ENCODE results near the gene SLC15A1.

The SLC15A1 gene

DNA sequence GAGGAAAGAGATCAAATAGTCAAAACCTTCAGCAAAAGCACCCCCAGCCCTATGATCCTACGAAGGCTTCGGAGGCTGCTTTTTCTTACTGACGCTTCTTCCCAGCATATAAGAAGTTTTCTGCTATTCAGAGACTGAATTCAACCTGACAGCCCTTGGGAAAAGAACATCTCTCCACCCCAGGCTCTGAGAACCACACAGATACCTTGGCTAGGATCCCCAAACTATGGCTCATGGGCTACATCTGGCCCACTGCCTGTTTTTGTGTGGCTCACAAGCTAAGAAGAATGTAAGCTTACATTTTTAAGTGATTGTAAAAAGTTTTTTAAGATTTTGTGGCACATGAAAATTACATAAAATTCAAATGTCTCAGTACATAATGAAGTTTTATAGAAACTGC is 3.0 kb downstream of the SLC15A1 start:
- DNase-seq, result no peak

DNA sequence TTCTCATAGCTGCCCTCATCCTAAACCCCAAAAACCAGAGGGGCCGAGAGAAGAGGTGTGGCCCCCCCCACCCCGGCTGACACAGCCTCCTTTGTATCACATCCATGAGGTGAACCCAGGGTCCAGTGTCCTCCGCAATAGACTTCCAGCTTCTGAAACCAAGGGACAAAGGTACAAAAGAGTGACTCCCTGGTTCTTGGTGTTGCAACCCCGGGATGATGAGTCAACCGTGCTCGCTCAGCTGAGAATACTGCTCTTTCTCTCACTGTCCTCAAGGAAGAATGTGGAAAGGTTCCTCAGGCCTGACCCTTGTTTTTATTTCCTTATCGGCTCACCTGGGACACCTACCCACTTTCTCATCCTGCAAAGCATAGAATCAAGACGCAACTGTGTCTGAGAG is 5.5 kb downstream of the SLC15A1 start:
- no peak for DNase-seq

DNA sequence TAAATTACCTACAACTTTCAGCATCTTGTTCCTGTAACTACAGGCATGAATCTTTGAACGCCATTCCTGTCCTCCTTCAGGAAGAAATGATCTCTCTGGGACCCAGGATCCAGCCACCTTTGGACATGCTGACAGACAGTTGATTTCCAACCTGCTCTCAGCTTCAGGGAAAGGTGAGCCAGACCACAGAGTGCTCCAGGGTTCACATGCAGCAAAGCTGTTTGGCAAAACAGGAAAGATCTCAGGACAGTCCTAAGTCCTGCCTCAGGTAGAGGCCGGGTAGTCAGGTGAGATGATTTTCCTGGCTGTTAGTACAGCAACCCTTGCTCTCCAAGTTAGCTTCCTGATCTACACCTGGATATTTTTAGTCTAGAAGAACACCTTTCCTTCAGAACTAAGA is 9.1 kb downstream of the SLC15A1 start:
- DNase-seq, result no peak

DNA sequence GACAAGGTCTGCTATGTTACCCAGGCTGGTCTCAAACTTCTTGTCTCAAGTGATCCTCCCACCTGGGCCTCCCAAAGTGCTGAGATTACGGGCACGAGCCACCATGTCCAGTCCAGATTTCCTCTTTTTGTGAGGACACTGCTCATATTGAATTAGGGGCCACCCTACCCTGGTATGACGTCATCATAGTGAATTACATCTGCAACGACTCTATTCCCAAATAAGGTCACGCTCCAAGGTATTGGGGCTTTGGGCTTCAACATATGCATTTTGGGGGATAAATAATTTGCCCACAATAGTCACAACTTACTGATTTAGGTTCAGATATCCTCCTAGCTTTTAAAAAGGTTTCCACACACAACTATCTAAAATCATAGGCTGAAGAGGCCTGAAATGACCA is 9.5 kb downstream of the SLC15A1 start:
- no peak for DNase-seq

DNA sequence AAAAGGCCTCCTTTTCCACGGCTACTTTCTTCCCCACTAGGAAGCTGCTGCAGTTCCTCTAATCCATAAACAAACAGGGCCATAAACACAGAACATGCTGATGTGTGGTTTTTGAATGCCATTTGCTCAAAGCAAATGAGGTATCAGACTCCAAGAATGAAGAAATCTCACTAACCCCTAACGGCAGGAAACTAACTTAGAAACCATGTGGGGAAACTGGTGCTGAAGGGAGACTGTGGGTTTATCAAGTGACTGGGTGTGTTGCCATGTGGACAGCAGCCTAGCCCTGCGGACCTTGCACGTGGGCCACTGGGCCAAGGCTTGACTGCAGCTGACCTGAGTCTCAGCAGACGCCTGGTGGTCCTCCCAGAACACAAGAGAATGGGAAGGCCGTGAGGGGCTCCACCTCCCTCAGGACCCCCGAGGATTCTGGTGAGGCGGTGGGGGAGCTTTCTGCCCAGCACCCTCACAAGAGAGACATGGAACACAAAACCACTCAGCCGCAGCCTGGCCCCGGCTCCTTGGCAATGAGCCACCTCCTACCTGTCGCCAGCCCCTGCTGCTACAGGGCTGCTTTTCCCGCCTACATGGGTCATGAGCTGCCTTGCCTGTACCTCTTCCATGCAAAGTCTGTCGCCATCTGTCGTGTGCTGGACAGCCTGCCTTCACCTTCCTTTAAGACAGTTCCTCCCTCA is 10.6 kb downstream of the SLC15A1 start:
- DNase-seq, result no peak

GRCh38 chr13:98740131-98740530 is 12.3 kb downstream of the SLC15A1 start:
- no peak for DNase-seq

DNA sequence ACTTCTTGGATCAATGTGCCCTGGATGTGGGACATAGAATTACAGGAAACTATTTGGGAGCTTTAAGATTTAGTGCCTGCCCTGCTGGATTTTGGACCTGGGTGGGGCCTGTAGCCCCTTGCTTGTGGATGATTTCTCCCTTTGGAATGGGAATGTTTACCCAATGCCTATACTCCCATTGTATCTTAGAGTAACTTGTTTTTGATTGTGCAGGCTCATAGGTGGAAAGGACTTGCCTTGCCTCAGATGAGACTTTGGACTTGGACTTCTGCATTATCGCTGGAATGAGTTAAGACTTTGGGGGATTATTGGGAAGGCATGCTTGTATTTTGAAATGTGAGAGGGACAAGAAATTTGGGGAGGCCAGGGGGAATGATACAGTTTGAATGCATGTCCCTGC is 13.5 kb downstream of the SLC15A1 start:
- no peak for DNase-seq

DNA sequence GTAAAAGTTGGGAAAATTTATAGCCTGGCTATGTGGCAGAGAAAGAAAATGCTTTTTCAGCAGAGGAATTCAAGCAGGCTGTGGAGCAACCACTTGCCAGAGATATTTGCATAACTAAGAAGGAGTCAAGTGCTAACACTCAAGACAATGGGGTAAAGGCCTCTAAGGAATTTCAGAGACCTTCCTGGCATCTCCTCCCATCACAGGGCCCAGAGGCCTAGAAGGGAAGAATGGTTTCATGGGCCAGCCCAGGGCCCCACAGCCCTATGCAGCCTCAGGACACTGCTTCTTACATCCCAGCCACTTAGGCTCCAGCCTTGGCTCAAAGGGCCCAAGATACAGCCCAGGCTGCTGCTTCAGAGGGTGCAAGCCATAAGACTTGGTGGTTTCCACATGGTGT is 14.3 kb downstream of the SLC15A1 start:
- no peak for DNase-seq

GRCh38 chr13:98731925-98732324 is 20.5 kb downstream of the SLC15A1 start:
- DNase-seq, result no peak

DNA sequence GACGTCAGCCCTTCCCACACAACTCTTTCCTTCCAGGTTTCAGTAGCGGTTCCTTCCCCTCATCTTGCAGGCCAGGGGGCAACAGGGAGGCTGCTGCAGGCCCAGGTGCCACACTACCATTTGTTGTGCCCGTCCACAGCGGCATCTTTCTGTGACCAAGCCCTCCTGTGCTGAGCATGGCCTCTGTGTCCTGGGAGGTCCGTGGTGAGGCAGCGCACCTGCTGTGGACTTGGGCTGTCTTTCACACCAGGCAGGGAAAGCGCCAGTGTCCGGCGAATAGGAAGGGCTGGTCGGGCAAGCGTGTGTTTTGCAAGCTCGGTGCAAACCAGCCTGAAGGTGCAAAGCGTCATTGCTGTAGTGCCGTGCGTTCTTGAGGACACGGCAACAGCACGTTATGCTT is 21.4 kb downstream of the SLC15A1 start:
- no peak for DNase-seq

DNA sequence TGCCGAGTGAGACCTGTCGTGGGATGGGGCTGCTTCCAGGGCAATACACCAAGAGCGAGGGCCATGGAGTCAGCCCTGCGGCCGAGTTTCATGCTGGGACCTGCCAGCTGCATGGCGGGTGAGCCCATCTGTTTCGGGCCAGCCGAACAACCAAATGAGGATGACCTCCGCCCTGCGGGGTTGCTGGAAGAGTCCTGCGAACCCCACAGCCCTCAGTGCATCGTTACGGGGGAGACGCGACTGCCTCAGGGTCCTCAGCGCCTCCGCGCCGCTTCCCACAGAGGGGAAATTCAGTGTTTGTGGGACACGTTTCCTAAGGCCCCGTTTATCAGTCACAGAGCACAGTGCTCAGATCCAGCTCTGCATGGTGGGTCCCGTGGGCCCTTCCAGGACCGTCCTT is 22.0 kb downstream of the SLC15A1 start:
- DNase-seq, result no peak

DNA sequence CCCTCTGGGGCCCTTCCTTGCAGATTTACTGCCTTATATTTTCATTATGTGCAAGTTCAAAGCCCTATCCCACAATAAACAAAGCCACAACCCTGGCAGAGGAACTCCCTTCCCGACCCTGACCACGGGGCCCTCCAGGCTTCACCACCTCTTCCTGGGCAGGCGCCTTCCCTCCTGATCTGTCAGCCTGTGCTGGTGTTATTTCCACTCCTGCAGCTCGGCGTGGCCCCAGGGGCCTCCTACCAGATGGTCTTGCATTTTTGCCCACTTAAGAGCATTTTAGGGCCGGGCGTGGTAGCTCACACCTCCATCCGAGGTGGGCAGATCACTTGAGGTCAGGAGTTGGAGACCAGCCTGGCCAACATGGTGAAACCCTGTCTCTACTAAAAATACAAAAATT is 22.8 kb downstream of the SLC15A1 start:
- no peak for DNase-seq

DNA sequence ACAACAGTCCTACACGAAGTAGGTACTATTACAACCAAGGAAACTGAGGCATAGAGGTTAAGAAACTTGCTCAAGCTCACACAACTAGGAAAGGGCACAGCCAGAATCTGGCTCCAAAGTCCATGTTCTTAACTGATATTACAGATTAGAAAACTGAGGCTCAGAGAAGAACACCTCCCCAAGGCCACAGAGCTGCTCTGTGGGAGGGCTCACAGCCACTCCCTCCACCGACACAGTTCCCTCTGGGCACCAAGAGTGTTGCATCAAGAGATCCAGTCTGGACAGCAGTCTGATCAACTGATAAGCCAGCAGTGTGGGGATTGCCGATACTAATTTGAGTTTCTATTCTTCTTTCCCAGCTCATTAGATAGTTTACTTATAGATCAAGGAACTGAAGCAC is 29.5 kb downstream of the SLC15A1 start:
- no peak for DNase-seq

DNA sequence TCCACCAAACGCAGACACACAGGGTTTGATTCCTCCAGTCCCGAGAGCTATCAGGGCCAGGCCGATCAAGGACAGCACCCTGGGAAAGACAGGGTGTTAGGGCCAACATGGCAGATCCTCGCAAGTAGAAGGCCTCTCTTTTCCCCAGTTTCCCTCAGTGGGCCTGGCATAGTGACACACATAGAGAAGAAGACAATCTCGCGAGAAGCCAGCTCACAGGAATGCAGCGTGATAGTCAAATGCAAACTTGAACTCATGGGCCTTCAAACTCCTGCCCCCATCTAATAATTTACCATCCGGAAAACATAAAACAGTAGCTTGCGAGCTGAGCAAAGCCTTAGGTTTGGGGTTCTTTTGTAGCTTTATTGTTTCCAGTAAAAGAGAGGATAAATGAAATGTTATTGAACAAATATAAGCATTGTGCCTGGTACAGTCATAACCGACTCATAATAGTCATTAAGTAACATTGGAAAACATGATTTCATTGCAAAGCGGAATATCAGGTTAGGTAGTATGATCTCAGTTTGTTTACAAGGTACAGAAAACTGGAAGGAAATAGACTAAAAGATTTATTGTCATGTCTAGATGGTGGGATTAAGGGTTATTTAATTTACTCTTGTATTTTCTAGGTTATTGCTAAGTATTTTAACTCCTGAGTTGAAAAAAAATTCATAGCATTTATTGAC is 30.5 kb downstream of the SLC15A1 start:
- no peak for DNase-seq

- no peak for DNase-seq
Observed at GRCh38 chr13:98719527-98720250, 32.8 kb downstream of the SLC15A1 start.

DNA sequence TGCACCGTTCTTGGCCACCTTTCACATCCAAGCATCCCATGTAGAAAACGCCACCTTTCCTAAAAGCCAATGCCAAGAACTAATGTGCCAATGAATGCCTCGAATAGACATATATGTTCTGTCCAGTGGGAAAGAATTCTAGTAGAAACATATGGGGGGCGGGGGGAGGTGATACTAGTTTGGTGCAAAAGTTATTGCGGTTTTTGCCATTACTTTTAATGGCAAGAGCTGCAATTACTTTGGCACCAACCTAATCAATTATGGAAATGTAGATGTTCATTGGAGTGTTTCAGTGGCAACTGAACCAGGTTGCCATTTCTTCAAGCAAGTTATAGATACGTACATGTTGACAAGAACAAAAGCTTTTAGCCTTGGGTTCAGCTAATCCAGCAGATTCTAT is 34.6 kb downstream of the SLC15A1 start:
- no peak for DNase-seq

DNA sequence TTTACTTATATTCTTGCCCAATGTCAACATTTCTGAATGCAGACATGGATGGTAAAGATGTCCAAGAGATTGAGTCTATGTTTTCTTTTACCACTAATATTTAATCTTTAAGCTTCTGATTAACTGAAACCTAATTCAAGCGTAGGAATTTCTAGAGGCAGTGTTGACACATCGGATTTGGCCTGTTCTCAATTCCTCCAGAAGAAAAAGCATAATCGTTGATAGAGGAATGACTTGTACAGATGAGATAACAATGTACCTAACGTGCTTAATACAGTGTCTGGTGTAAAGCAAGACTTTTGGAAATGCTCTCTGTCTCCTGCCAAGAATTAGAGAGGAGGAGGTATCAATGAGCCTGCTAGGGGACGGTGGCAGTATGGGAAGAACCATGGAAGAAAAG is 35.2 kb downstream of the SLC15A1 start:
- DNase-seq, result no peak

- DNase-seq, result no peak
Observed at GRCh38 chr13:98710521-98710920, 42.0 kb downstream of the SLC15A1 start.

- DNase-seq, result no peak
Observed at GRCh38 chr13:98707281-98707999, 45.0 kb downstream of the SLC15A1 start.

- DNase-seq, result no peak
Observed at GRCh38 chr13:98706446-98707110, 45.9 kb downstream of the SLC15A1 start.

- no peak for DNase-seq
Observed at GRCh38 chr13:98697791-98698190, 54.7 kb downstream of the SLC15A1 start.

GRCh38 chr13:98693756-98694155 is 58.7 kb downstream of the SLC15A1 start:
- no peak for DNase-seq

DNA sequence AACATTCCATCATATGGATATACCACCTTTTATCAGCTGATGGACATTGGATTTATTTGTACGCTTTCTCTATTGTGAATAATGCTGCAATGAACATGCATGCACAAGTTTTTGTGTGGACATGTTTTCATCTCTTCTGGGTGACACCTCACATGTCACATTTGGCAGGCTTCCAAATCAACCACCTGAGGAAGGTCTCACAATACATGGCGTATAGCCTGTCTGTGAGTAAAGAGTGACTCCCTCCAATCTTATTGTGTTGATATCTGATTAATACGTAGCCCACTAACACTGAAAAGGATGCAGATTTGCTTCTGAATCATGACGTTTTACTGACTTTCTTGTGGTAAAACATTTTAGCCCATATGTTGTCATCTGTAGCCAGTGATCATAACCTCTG is 61.1 kb downstream of the SLC15A1 start:
- DNase-seq, result no peak

Data from stimulated activated CD8-positive, alpha-beta memory T cell treated with anti-CD3 and anti-CD28 coated beads, Interleukin-4, amount 100 ng/mL, for 48 hours (primary cell).